PC-3 (cell line): Measurements from ENCODE around the gene TMEM235. TPM values are rescaled to one million over a fixed set of nuclear protein-coding genes. Genes with fewer than 3 reads are reported as not detected.

ENCODE experiments used
- ATAC-seq: fragments of 200-7000 bp; cut with Tn5 transposase; 2 replicates; pipeline ENCODE4 v1.9.1; 2020; ENCODE audit warnings: mild to moderate bottlenecking, moderate library complexity
- BruUV-seq: library from RNA; stranded (reverse); fragments of 400-500 nt; replicated peaks from 2 replicates; lab custom pipeline; 2021; lab: Mats Ljungman, UMichigan
- CTCF ChIA-PET: fragments of 300-600 bp; sonication (Branson Sonifier 250); formaldehyde crosslinking; loops from one replicate; lab custom pipeline; 2022; ENCODE audit warnings: antibody characterized with exemption; lab: Charles Lee
- POLR2A ChIA-PET: fragments of 300-600 bp; sonication (Branson Sonifier 250); formaldehyde crosslinking; loops from one replicate; lab custom pipeline; 2022; ENCODE audit warnings: antibody characterized with exemption; ENCODE audit not compliant: unreplicated experiment; lab: Charles Lee
- DNase-seq: peaks from one replicate; pipeline ENCODE4 v3.0.0-alpha.2; 2015
- H2AFZ ChIP-seq: fragments of 300-600 bp; sonication (generic); 2 replicates; pipeline ENCODE4 v1.6.0; 2016; ENCODE audit warnings: antibody characterized with exemption, low read length
- H3F3A ChIP-seq: fragments of 300-600 bp; sonication (generic); one replicate; pipeline ENCODE4 v1.6.0; 2017; ENCODE audit warnings: antibody characterized with exemption, low read length, control low read depth, mild to moderate bottlenecking; ENCODE audit not compliant: unreplicated experiment
- H3K27ac ChIP-seq: fragments of 300-600 bp; sonication (generic); 2 replicates; pipeline ENCODE4 v1.5.1; 2016; ENCODE audit warnings: mild to moderate bottlenecking, low read length
- H3K27me3 ChIP-seq: fragments of 300-600 bp; sonication (generic); 2 replicates; pipeline ENCODE4 v1.6.1; 2016; ENCODE audit warnings: low read length, mixed read lengths
- H3K36me3 ChIP-seq: fragments of 300-600 bp; sonication (generic); 2 replicates; pipeline ENCODE4 v1.6.1; 2016; ENCODE audit warnings: low read depth, mixed run types, low read length, mixed read lengths
- H3K4me1 ChIP-seq: fragments of 300-600 bp; sonication (generic); 2 replicates; pipeline ENCODE4 v1.5.1; 2016; ENCODE audit warnings: low read length; ENCODE audit not compliant: insufficient read depth
- H3K4me2 ChIP-seq: fragments of 300-600 bp; sonication (generic); 2 replicates; pipeline ENCODE4 v1.6.0; 2016; ENCODE audit warnings: low read length
- H3K4me3 ChIP-seq: fragments of 300-600 bp; sonication (generic); 2 replicates; pipeline ENCODE4 v1.5.1; 2016; ENCODE audit warnings: mild to moderate bottlenecking, low read length, mixed read lengths
- H3K79me2 ChIP-seq: fragments of 300-600 bp; sonication (generic); 2 replicates; pipeline ENCODE4 v1.6.1; 2017; ENCODE audit warnings: low read length, mixed read lengths
- H3K9ac ChIP-seq: fragments of 300-600 bp; sonication (generic); 2 replicates; pipeline ENCODE4 v1.6.0; 2016; ENCODE audit warnings: mild to moderate bottlenecking, low read length
- H3K9me2 ChIP-seq: fragments of 300-600 bp; sonication (generic); replicated peaks from 2 replicates; pipeline ENCODE4 v1.6.1; 2016; ENCODE audit warnings: mixed run types, low read length, mixed read lengths
- H3K9me3 ChIP-seq: fragments of 300-600 bp; sonication (generic); 2 replicates; pipeline ENCODE4 v1.6.1; 2016; ENCODE audit warnings: low read length, mixed read lengths
- H4K20me1 ChIP-seq: fragments of 300-600 bp; sonication (generic); 2 replicates; pipeline ENCODE4 v1.6.1; 2016; ENCODE audit warnings: low read length, mixed read lengths
- CTCF ChIP-seq: fragments of 300-600 bp; sonication (generic); conservative IDR thresholded peaks from 2 replicates; pipeline ENCODE4 v1.5.1; 2017; ENCODE audit warnings: antibody characterized with exemption, low read depth, mild to moderate bottlenecking, low read length
- EZH2 ChIP-seq: fragments of 300-600 bp; sonication (generic); IDR thresholded peaks from one replicate; pipeline ENCODE4 v1.6.1; 2017; ENCODE audit warnings: antibody characterized with exemption, mild to moderate bottlenecking, low read length; ENCODE audit not compliant: unreplicated experiment
- EZH2phosphoT487 ChIP-seq: fragments of 300-600 bp; sonication (generic); IDR thresholded peaks from 2 replicates; pipeline ENCODE4 v1.6.1; 2018; ENCODE audit warnings: mild to moderate bottlenecking, antibody characterized with exemption, low read length, borderline replicate concordance
- intact Hi-C: fragments of 100-400 bp; cut with micrococcal nuclease; formaldehyde crosslinking; loops from 2 replicates; pipeline ENCODE4 v1.9.0; 2023
- total RNA-seq: library from RNA; depleted of rRNA; stranded (reverse); fragments of >200 nt; gene quantifications from 2 replicates; pipeline ENCODE4 v1.2.3, GENCODE V29; 2014

The TMEM235 gene
- total RNA-seq, 1 experiment from 2014 or later: not detected

GRCh38 chr17:78224231-78225087 lies 7.0 kb upstream of the TMEM235 start:
- Histone ChIP-seq H4K20me1 (peaks cover 10% of the 10 kb centered on the region; the same call in 1 of the 2 replicates), H3K4me3 (no peak overlapping the region), H3K9me3 (no peaks in the 10 kb centered on the region), H2AFZ (no peak overlapping the region), H3K9me2 (no peaks in the 10 kb centered on the region), H3K4me2 (no peak overlapping the region), H3K9ac (no peak overlapping the region), H3K27ac (no peak overlapping the region), H3K36me3 (peaks cover 37% of the 10 kb centered on the region), H3K27me3 (no peaks in the 10 kb centered on the region), H3K4me1 (peaks cover 8% of the 10 kb centered on the region; the same call in 1 of the 2 replicates), H3K79me2 (peaks cover 13% of the 10 kb centered on the region), H3F3A (peaks cover 9% of the 10 kb centered on the region)
- intact Hi-C loops: no loop called here
- no TSS peak for BruUV-seq
- ChIA-PET CTCF (no interaction called here), POLR2A (no interaction called here)
- ATAC-seq: no peak
- no peak for DNase-seq
- TF ChIP-seq CTCF (no peak), EZH2phosphoT487 (no peak), EZH2 (no peak)

- no peak for TF ChIP-seq CTCF
- no peak for TF ChIP-seq EZH2phosphoT487
- TF ChIP-seq EZH2: no peak
- Histone ChIP-seq H3K79me2 (peaks cover 8% of the 10 kb centered on the region), H3K9ac (no peak overlapping the region), H3K27ac (no peak overlapping the region), H2AFZ (no peak overlapping the region), H3K36me3 (peaks cover 32% of the 10 kb centered on the region), H3K4me1 (peaks cover 8% of the 10 kb centered on the region; the same call in 1 of the 2 replicates), H3K4me3 (no peak overlapping the region), H3K27me3 (no peaks in the 10 kb centered on the region), H3F3A (peaks cover 9% of the 10 kb centered on the region), H3K4me2 (no peak overlapping the region), H3K9me2 (no peaks in the 10 kb centered on the region), H4K20me1 (0 out of 2 replicates have a peak, but pooled peaks cover 6% of the 10 kb centered on the region), H3K9me3 (no peaks in the 10 kb centered on the region)
- ChIA-PET POLR2A (no interaction called here), CTCF (interaction anchor here (0.7 to 1.7 kb wide), 2 partner anchors 26 to 176 kb away, joined by 3 to 10 read pairs; no protein-coding TSS in a partner anchor)
- ATAC-seq: no peak
- BruUV-seq: no TSS peak
- intact Hi-C loops: no loop called here
- no peak for DNase-seq
These were observed 6.2 kb upstream of the TMEM235 start for GRCh38 chr17:78225088-78225865.
